Measurements from ENCODE around the gene HOXA9.

- no peak for TF ChIP-seq CTCF (IDR thresholded peaks at IDR 0.05; ENCODE audit: poor library complexity, severe bottlenecking)
- TF ChIP-seq POLR2AphosphoS5 (IDR thresholded peaks at IDR 0.05), result no peak
These were observed 22.4 kb upstream of the HOXA9 start for GRCh38 chr7:27187475-27188385.

Data from neural cell (in vitro differentiated cells).